Fibroblast of lung (primary cell): Measurements from ENCODE around the gene NLRP1. TPM values are rescaled to one million over a fixed set of nuclear protein-coding genes. Genes with fewer than 3 reads are reported as not detected.

Experiments used
- DNase-seq, 2 donors: peaks; one replicate each; pipeline versions ENCODE4 v3.0.0 to v3.0.0-alpha.2; 2010; ENCODE audit warnings: low read depth in 2 of 2
- H2AFZ ChIP-seq: 2 replicates; pipeline ENCODE4 v1.5.1; 2012; ENCODE audit warnings: low read length, control low read depth, inconsistent platforms
- H3K27ac ChIP-seq: 2 replicates; pipeline ENCODE4 v1.5.1; 2011; ENCODE audit warnings: low read length, control low read depth; ENCODE audit not compliant: insufficient read depth
- H3K27me3 ChIP-seq: 2 replicates; pipeline ENCODE4 v1.5.1; 2011; ENCODE audit warnings: mild to moderate bottlenecking, low read length; ENCODE audit not compliant: control insufficient read depth, insufficient read depth
- H3K36me3 ChIP-seq: 2 replicates; pipeline ENCODE4 v1.5.1; 2011; ENCODE audit warnings: low read length; ENCODE audit not compliant: control insufficient read depth, insufficient read depth
- H3K4me1 ChIP-seq: 2 replicates; pipeline ENCODE4 v1.5.1; 2011; ENCODE audit warnings: low read length; ENCODE audit not compliant: control insufficient read depth, insufficient read depth; ENCODE audit errors: extremely low read depth
- H3K4me2 ChIP-seq: 2 replicates; pipeline ENCODE4 v1.5.1; 2011; ENCODE audit warnings: low read length, control low read depth; ENCODE audit not compliant: insufficient read depth; ENCODE audit errors: extremely low read depth
- H3K4me3 ChIP-seq, 4 experiments: fragments of 200-600 bp in 1 of 4; sonication (generic) in 1 of 4; replicated peaks in 1 of 4; 2 replicates each; pipeline ENCODE4 v1.5.1; 2011 to 2016; ENCODE audit warnings: low read length in 4 of 4, low read depth in 3 of 4, mild to moderate bottlenecking in 3 of 4, control low read depth in 2 of 4, inconsistent platforms in 1 of 4, mixed read lengths in 1 of 4; ENCODE audit not compliant: insufficient read depth in 1 of 4; ENCODE audit errors: control extremely low read depth in 1 of 4
- H3K79me2 ChIP-seq: 2 replicates; pipeline ENCODE4 v1.5.1; 2012; ENCODE audit warnings: mild to moderate bottlenecking, low read length, inconsistent platforms; ENCODE audit not compliant: control insufficient read depth, insufficient read depth
- H3K9ac ChIP-seq: 2 replicates; pipeline ENCODE4 v1.5.1; 2011; ENCODE audit warnings: mild to moderate bottlenecking, low read length, control low read depth; ENCODE audit not compliant: insufficient read depth
- H3K9me3 ChIP-seq: 2 replicates; pipeline ENCODE4 v1.5.1; 2012; ENCODE audit warnings: low read depth, low read length; ENCODE audit not compliant: control insufficient read depth, insufficient read depth
- H4K20me1 ChIP-seq: 2 replicates; pipeline ENCODE4 v1.5.1; 2011; ENCODE audit warnings: low read length; ENCODE audit not compliant: control insufficient read depth, insufficient read depth; ENCODE audit errors: extremely low read depth
- EZH2 ChIP-seq: IDR thresholded peaks from 2 replicates; pipeline ENCODE4 v1.5.1; 2012; ENCODE audit warnings: low read length, control low read depth, mild to moderate bottlenecking; ENCODE audit errors: missing control alignments
- polyA plus RNA-seq, 2 donors: library from polyadenylated mRNA; depleted of rRNA in 1 of 2; stranded (reverse) in 1 of 2; unstranded in 1 of 2; fragments of >200 nt; gene quantifications; 2 replicates each; pipeline ENCODE4 v1.2.1, GENCODE V29; 2011 to 2012; ENCODE audit warnings: missing spikeins in 1 of 2
- total RNA-seq: library from RNA; depleted of rRNA; stranded (reverse); fragments of >200 nt; gene quantifications from 2 replicates; pipeline ENCODE4 v1.2.1, GENCODE V29; 2014
- TF ChIP-seq, protein P1 (sequence below), 2 donors: IDR thresholded peaks in 1 of 2; conservative IDR thresholded peaks in 1 of 2; 1 replicate in 1 of 2; 2 replicates in 1 of 2; pipeline ENCODE4 v1.5.1; 2011 to 2012; ENCODE audit warnings: low read length in 2 of 2, control low read depth in 1 of 2, inconsistent platforms in 1 of 2, low read depth in 1 of 2, mild to moderate bottlenecking in 1 of 2

The NLRP1 gene
- total and polyA plus RNA-seq, 2 donors (not counting 1 experiment from before 2014, with no cell fraction given) = 22.1 to 23.1 TPM

DNA sequence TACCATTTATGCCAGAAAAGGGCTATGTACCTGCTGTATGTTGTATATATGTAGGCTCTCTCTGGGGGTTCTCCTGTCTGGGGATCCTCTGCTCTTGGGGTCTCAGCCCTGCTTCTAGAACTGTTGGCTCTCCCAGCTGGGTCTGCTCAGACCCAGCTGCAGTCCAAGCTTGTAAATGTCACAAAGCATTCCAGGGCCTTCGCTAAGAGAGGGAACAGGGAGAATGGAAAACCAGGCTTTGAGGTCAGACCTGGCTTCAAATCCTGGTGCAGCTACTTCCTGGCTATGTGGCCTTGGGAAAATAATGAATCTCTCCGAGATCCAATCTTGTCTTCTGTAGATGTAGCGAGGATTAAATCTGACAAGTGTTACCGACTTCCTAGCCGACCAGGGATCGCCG, 44.0 kb downstream of the NLRP1 start:
- H2AFZ ChIP-seq = no peak overlapping the region
- no peak overlapping the region for H3K4me2 ChIP-seq
- no peak overlapping the region for H3K27ac ChIP-seq
- no peak for DNase-seq
- H3K4me1 ChIP-seq = no peaks in the 10 kb centered on the region
- H4K20me1 ChIP-seq = no peaks in the 10 kb centered on the region
- peaks cover 6% of the 10 kb centered on the region for H3K36me3 ChIP-seq
- H3K27me3 ChIP-seq = no peaks in the 10 kb centered on the region
- no peaks in the 10 kb centered on the region for H3K9me3 ChIP-seq
- TF ChIP-seq, protein P1, sequence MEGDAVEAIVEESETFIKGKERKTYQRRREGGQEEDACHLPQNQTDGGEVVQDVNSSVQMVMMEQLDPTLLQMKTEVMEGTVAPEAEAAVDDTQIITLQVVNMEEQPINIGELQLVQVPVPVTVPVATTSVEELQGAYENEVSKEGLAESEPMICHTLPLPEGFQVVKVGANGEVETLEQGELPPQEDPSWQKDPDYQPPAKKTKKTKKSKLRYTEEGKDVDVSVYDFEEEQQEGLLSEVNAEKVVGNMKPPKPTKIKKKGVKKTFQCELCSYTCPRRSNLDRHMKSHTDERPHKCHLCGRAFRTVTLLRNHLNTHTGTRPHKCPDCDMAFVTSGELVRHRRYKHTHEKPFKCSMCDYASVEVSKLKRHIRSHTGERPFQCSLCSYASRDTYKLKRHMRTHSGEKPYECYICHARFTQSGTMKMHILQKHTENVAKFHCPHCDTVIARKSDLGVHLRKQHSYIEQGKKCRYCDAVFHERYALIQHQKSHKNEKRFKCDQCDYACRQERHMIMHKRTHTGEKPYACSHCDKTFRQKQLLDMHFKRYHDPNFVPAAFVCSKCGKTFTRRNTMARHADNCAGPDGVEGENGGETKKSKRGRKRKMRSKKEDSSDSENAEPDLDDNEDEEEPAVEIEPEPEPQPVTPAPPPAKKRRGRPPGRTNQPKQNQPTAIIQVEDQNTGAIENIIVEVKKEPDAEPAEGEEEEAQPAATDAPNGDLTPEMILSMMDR (conservative IDR thresholded peaks at IDR 0.05 in 1 of 2, IDR thresholded peaks at IDR 0.05 in 1 of 2; ENCODE audit: low read depth in 1 of 2, low read length in 2 of 2) = no peak
- no peak for TF ChIP-seq EZH2
- H3K4me3 ChIP-seq = no peak overlapping the region
- no peaks in the 10 kb centered on the region for H3K79me2 ChIP-seq
- H3K9ac ChIP-seq = no peak overlapping the region

DNA sequence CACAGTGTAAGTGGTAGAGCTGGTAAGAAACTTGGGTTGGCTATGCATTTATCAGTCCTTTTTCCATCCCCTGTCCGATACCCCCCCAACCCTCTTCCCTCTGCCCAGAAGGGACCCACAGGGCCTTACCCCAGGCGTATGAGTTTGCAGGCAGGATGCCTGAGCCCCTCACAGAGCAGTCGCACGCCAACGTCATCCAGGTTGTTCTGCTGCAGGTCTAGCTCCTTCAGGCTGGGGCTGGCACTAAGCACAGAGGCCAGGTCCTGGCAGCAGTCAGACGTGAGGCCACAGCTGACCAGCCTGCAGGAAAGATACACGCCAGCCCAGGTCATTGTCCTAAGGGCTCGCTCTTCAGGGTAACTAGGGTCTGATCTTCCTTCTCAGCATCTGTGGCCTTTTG, 45.0 kb downstream of the NLRP1 start:
- TF ChIP-seq, protein P1 (conservative IDR thresholded peaks at IDR 0.05 in 1 of 2, IDR thresholded peaks at IDR 0.05 in 1 of 2; ENCODE audit: low read depth in 1 of 2, low read length in 2 of 2) = no peak
- TF ChIP-seq EZH2 = no peak
- Histone ChIP-seq H3K4me3 (no peak overlapping the region), H3K4me2 (no peak overlapping the region)

DNA sequence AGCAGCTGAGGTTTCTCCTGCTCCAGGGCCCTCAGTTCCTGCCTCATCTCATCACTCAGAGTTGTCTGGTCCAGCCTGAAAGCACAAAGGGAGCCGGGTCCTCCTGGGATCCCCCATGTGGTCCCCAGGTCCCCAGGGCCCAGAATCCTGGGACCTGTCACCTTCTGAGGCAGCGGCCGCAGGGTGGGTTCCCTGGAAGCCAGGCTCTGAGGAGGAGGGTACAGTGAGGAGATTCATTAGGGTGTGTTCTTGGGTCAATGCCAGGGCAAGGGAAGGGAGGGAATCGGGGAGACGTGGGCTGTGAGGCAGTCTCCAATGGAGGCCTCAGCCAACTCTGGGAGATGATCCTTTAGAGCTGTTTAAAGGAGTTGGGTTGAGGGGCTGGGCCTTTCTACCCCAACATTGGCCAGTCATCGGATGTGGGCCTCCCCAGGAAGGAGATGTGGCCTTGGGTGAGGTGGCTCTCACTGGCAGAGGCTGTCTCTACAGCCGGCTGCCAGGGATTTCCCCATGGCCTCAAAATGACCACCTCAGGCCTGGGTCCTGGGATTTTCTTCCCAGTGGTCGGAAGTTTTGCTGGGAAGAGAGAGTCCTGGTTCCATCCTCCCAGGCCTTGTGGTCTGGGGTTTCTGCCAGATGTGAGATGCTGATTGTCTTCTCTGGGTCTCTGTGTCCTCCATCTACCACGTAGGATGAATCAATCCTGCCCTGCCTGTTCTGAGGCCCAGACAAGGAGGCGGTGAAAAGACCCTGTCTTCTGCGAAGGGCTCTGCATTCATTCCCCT, 47.3 kb downstream of the NLRP1 start:
- Histone ChIP-seq H3K36me3 (peaks cover 9% of the 10 kb centered on the region), H3K27me3 (no peaks in the 10 kb centered on the region), H3K27ac (no peak overlapping the region), H3K9ac (no peak overlapping the region), H3K4me2 (no peak overlapping the region), H3K9me3 (no peaks in the 10 kb centered on the region), H3K4me1 (no peaks in the 10 kb centered on the region), H3K4me3 (no peak overlapping the region), H4K20me1 (no peaks in the 10 kb centered on the region), H2AFZ (no peak overlapping the region), H3K79me2 (no peaks in the 10 kb centered on the region)
- DNase-seq = peak; percentile 25 to 53
- TF ChIP-seq, protein P1 (conservative IDR thresholded peaks at IDR 0.05 in 1 of 2, IDR thresholded peaks at IDR 0.05 in 1 of 2; ENCODE audit: low read depth in 1 of 2, low read length in 2 of 2) = no peak
- no peak for TF ChIP-seq EZH2

More for the DNA sequence above, 45.0 kb downstream of the NLRP1 start:
- Histone ChIP-seq H2AFZ (no peak overlapping the region), H3K4me1 (no peaks in the 10 kb centered on the region), H3K27ac (no peak overlapping the region), H3K27me3 (no peaks in the 10 kb centered on the region), H3K79me2 (no peaks in the 10 kb centered on the region), H4K20me1 (no peaks in the 10 kb centered on the region), H3K9ac (no peak overlapping the region), H3K9me3 (no peaks in the 10 kb centered on the region), H3K36me3 (peaks cover 6% of the 10 kb centered on the region)
- DNase-seq = no peak
